ENCODE data around the gene SMIM41. TPM values are rescaled to one million over a fixed set of nuclear protein-coding genes. Genes with fewer than 3 reads are reported as not detected.

The SMIM41 gene
- total RNA-seq, 1 donor from 2014 or later: 4.3 TPM

DNA sequence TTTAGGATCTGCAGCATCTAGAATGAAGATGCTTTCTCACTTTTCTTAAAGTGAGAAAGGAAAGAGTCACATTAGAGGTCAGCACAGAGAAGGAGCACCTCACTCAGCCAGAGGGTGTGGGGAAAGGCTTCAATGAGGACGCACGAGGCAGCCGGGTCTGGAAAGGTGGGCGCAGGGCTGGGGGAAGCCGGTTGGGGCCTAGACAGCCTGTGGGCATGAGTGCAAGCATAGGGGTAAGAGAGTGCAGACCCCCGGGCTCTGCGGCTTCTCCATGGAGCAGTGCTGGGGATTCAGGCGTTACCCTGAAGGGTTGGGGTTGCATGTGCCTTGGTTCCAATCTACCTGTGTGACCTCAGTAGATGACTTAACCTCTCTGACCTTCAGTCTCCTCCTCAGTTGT is 62.4 kb downstream of the SMIM41 start:
- H3K4me3 ChIP-seq: no peak overlapping the region
- peaks cover 16% of the 10 kb centered on the region for H3K4me1 ChIP-seq
- H3K9me3 ChIP-seq: no peaks in the 10 kb centered on the region
- ATAC-seq (no peak), DNase-seq (no peak)
- no peaks in the 10 kb centered on the region for H3K36me3 ChIP-seq
- no peak overlapping the region for H3K27ac ChIP-seq
- H3K27me3 ChIP-seq (ENCODE audit: low read depth): no peaks in the 10 kb centered on the region
- TF ChIP-seq, protein P1, sequence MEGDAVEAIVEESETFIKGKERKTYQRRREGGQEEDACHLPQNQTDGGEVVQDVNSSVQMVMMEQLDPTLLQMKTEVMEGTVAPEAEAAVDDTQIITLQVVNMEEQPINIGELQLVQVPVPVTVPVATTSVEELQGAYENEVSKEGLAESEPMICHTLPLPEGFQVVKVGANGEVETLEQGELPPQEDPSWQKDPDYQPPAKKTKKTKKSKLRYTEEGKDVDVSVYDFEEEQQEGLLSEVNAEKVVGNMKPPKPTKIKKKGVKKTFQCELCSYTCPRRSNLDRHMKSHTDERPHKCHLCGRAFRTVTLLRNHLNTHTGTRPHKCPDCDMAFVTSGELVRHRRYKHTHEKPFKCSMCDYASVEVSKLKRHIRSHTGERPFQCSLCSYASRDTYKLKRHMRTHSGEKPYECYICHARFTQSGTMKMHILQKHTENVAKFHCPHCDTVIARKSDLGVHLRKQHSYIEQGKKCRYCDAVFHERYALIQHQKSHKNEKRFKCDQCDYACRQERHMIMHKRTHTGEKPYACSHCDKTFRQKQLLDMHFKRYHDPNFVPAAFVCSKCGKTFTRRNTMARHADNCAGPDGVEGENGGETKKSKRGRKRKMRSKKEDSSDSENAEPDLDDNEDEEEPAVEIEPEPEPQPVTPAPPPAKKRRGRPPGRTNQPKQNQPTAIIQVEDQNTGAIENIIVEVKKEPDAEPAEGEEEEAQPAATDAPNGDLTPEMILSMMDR (IDR thresholded peaks at IDR 0.05): no peak
- intact Hi-C loops (cut with DNase I): no loop called here

DNA sequence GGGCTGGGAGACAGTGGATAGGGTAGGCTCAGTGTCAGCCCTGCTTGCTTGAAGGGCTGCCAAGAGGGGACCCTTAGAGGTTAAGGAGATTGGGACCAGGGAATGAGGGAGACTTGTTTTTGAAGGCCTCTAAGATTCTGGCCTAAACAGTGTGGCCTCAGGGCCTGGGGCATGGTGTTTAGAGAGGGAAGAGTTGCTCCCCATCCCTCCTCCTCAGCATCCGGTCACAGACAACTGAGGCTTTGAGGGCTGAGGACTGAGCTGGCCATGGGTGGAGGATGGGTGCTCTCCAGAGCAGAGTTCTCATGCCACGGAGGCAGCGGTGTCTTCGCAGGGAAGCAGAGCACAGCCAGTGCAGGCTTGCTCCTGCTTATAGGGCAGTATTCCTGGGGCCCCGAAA is 62.9 kb downstream of the SMIM41 start:
- Histone ChIP-seq H3K4me1 (peaks cover 20% of the 10 kb centered on the region), H3K4me3 (no peak overlapping the region), H3K9me3 (no peaks in the 10 kb centered on the region), H3K36me3 (no peaks in the 10 kb centered on the region), H3K27ac (no peak overlapping the region), H3K27me3 (ENCODE audit: low read depth) (no peaks in the 10 kb centered on the region)
- TF ChIP-seq, protein P1 (IDR thresholded peaks at IDR 0.05): no peak
- DNase-seq (no peak), ATAC-seq (no peak)
- intact Hi-C loops (cut with DNase I): no loop called here

DNA sequence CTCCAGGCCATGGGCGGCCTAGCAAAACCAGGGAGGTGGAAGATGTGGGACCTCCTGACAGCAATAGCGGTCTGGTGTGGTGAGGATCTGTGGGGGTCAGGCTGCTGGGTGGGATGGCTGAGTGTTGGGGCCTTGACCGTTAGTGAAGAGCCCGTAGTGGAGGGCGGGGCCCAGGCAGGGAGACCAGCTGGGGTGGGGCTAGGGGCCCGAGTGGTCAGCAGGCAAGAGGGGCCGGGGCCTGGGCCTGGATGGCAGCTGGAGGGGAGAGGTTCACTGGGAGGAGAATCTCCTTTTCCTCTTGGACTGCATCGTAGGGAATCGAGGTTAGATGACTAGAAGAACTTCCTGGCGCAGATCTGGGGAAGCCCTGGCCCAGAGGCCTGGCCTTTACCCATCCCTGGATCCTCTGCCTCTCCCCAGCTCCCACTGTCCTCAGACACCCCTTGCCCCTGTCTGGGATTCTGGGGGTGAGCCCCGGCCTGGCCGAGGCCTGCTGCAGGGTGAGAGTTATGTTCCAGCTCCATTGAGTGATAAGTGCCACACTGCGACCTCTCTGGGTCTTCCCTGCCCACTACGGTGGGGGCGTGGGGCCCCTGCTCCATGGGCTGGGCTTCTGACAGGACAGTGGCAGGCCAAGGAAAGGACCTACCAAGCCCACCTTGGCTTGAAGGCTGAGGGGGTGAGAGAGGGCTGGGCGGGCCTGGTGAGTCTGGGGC is 65.2 kb downstream of the SMIM41 start:
- no peaks in the 10 kb centered on the region for H3K36me3 ChIP-seq
- H3K27me3 ChIP-seq (ENCODE audit: low read depth): no peaks in the 10 kb centered on the region
- H3K27ac ChIP-seq: peak overlapping the region; percentile 46
- H3K4me1 ChIP-seq: peaks cover 42% of the 10 kb centered on the region
- no peaks in the 10 kb centered on the region for H3K9me3 ChIP-seq
- ATAC-seq (no peak), DNase-seq (no peak)
- TF ChIP-seq, protein P1 (IDR thresholded peaks at IDR 0.05): no peak
- no peak overlapping the region for H3K4me3 ChIP-seq
- intact Hi-C loops (cut with DNase I): no loop called here

DNA sequence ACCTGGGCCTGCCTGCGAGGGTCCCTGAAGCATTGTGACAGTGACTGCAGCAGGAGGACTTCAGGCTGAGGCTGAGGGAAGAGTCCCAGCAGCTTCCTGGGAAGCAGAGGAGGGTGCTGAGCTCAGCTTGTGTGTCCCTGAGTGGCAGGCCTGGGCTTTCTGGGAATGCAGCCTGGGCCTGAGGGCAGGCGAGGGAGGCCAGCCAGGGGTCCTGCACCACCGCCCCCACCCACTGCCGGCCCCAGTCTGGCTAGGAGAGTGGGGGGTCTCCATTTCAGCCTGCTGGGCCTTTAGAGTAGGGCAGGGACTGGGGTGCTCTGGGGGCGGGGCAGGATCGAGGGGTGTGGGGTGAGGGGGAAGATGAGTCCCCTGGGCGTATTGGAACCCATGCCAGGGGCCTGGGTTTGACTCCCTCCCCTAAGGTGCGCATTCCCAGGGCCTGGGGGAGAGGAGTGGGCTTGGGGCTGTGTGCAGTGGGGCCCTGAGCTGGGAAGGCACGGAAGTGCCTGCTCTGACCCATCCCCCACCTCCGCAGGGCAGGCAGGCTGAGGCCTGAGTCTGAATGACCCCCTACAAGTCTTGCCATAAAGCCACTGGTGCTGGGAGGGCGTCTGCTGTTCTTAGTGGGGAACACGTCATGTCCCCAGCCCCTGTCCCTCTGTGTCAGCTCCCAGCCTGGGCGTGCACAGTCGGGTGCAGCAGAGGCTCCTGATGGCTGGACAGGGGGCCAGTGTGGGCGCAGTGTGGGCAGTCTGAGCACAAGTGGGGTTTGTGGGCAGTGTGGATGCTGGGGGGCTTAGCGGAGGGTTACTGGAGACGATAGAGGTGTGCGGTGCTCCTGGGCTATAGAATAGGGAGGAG is 66.0 kb downstream of the SMIM41 start:
- H3K27me3 ChIP-seq (ENCODE audit: low read depth): no peaks in the 10 kb centered on the region
- H3K9me3 ChIP-seq: no peaks in the 10 kb centered on the region
- TF ChIP-seq, protein P1 (IDR thresholded peaks at IDR 0.05): no peak
- H3K27ac ChIP-seq: peak overlapping the region; percentile 92
- DNase-seq (no peak), ATAC-seq (no peak)
- no peak overlapping the region for H3K4me3 ChIP-seq
- peaks cover 48% of the 10 kb centered on the region for H3K4me1 ChIP-seq
- intact Hi-C loops (cut with DNase I): no loop called here
- no peaks in the 10 kb centered on the region for H3K36me3 ChIP-seq

DNA sequence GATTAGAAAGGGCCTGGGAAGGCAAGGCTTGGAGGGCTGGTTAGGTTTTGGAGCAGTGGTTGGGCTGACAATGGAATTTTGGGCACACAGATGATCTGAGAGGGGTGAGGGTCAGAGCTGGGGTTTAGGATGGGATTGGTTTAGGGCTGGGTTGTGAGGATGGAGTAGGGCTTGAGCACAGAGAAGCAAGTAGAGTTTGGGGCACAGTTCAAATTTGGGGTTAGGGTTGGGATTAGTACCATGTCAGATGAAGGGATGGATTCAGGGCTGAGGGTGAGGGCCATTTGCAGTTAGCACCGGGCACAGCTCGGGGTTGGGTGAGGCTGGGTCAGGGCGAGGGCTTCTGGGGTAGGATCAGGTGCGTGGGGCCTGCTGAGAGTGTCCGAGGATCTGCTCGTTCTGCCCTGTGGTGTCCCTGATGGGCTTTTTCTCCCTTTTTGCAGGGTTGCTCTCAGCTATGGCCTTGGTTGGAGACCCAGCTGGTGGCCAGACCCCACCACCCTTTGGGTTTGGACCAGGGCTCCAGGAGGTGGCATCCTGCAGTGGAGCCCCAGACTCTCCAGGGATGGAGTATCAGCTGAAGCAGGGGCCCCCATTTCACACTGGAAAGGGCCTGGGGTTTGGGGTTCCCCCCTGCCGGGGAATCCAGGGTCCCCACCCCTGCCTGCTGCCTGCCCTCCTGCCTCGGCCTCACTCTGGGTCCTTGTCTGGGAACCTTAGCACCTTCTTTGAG is 66.8 kb downstream of the SMIM41 start:
- H3K27ac ChIP-seq: peak overlapping the region; percentile 92

More for the DNA sequence above, 66.8 kb downstream of the SMIM41 start:
- ATAC-seq: no peak
- H3K4me1 ChIP-seq: peaks cover 48% of the 10 kb centered on the region
- intact Hi-C loops (cut with DNase I): no loop called here
- TF ChIP-seq, protein P1 (IDR thresholded peaks at IDR 0.05): no peak
- H3K27me3 ChIP-seq (ENCODE audit: low read depth): no peaks in the 10 kb centered on the region
- DNase-seq: no peak
- H3K9me3 ChIP-seq: no peaks in the 10 kb centered on the region
- no peak overlapping the region for H3K4me3 ChIP-seq
- H3K36me3 ChIP-seq: no peaks in the 10 kb centered on the region

All from lower lobe of right lung (tissue), 2 donors.